ENCODE data around the gene MBNL2.

MBNL2 gene

GRCh38 chr13:97387485-97387839, 165.3 kb downstream of the MBNL2 start:
- DNase-seq = no peak

- no peak for DNase-seq
Observed at GRCh38 chr13:97387890-97388289, 165.8 kb downstream of the MBNL2 start.

GRCh38 chr13:97388373-97388772, 166.2 kb downstream of the MBNL2 start:
- DNase-seq = no peak

GRCh38 chr13:97390941-97391600, 168.9 kb downstream of the MBNL2 start:
- no peak for DNase-seq

- DNase-seq = no peak
Observed at GRCh38 chr13:97392020-97392419, 169.9 kb downstream of the MBNL2 start.

GRCh38 chr13:97394542-97394941, 172.4 kb downstream of the MBNL2 start:
- DNase-seq = no peak

GRCh38 chr13:97395447-97396136, 173.5 kb downstream of the MBNL2 start:
- DNase-seq = no peak

GRCh38 chr13:97397267-97397666, 175.1 kb downstream of the MBNL2 start:
- DNase-seq = no peak

GRCh38 chr13:97401421-97401820, 179.3 kb downstream of the MBNL2 start:
- no peak for DNase-seq

- DNase-seq = no peak
Observed at GRCh38 chr13:97403893-97404750, 182.0 kb downstream of the MBNL2 start.

GRCh38 chr13:97407540-97407939, 185.4 kb downstream of the MBNL2 start:
- DNase-seq = no peak

- no peak for DNase-seq
Observed at GRCh38 chr13:97408938-97409337, 186.8 kb downstream of the MBNL2 start.

GRCh38 chr13:97411984-97412383, 189.9 kb downstream of the MBNL2 start:
- no peak for DNase-seq

GRCh38 chr13:97413694-97414093, 191.6 kb downstream of the MBNL2 start:
- DNase-seq = no peak

- no peak for DNase-seq
Observed at GRCh38 chr13:97414392-97414791, 192.3 kb downstream of the MBNL2 start.

GRCh38 chr13:97417698-97418097, 195.6 kb downstream of the MBNL2 start:
- no peak for DNase-seq

GRCh38 chr13:97422118-97423054, 200.3 kb downstream of the MBNL2 start:
- DNase-seq = no peak

GRCh38 chr13:97423300-97424045, 201.3 kb downstream of the MBNL2 start:
- DNase-seq = no peak

GRCh38 chr13:97425590-97425989, 203.5 kb downstream of the MBNL2 start:
- DNase-seq = no peak

- DNase-seq = no peak
Observed at GRCh38 chr13:97426695-97427094, 204.6 kb downstream of the MBNL2 start.

GRCh38 chr13:97429681-97430081, 207.5 kb downstream of the MBNL2 start:
- no peak for DNase-seq

- DNase-seq = no peak
Observed at GRCh38 chr13:97430296-97430695, 208.2 kb downstream of the MBNL2 start.

Data from NCI-H187 (cell line).